Measurements from ENCODE around the gene DHRS1.

Gene DHRS1

DNA sequence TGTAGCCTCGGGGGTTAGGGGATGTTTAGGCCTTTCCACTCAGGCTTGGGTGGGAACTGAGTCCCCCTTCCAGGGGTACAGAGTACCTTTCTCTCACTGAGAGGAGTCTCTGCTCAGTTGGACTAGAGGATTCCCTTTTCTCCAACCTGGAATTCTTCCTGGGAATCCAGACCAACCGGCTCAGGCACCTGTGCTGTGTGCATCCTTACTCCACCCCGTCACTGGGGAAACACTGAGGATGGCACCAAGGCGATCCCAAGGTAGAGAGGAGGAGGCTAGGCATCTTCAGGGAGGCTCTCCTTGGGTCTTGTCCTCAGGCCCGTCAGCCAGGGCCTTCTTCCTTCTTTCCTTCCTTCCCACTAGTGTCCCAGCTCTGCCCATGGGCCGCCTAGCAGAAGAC lies 35.7 kb downstream of the DHRS1 start:
- DNase-seq (ENCODE audit: low spot score), result no peak

GRCh38 chr14:24262821-24263733 lies 36.5 kb downstream of the DHRS1 start, which contains the start of gene TGM1:
Gene TGM1 (minus strand): TSS chr14:24263177. CDS start chr14:24262352, 825 bp downstream.
- DNase-seq (ENCODE audit: low spot score), result no peak

DNA sequence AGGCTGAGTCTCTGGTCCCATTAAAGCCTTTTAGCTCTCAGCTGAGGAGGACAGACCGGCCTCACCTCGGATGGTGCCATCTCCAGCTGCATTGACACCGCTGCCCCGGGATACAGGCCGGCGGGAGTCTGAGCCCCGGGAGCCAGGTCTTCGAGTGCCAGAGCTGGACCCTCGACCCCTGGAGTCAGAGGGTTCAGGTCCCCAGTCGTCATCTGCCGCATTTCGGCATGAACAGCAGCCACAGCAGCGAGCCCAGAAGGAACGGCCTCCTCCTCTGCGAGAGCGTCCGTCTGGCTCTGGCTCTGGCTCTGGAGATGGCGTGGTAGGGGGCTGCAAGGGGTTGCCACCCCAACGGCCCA lies 37.6 kb downstream of the DHRS1 start:
- no peak for DNase-seq (ENCODE audit: low spot score)

DNA sequence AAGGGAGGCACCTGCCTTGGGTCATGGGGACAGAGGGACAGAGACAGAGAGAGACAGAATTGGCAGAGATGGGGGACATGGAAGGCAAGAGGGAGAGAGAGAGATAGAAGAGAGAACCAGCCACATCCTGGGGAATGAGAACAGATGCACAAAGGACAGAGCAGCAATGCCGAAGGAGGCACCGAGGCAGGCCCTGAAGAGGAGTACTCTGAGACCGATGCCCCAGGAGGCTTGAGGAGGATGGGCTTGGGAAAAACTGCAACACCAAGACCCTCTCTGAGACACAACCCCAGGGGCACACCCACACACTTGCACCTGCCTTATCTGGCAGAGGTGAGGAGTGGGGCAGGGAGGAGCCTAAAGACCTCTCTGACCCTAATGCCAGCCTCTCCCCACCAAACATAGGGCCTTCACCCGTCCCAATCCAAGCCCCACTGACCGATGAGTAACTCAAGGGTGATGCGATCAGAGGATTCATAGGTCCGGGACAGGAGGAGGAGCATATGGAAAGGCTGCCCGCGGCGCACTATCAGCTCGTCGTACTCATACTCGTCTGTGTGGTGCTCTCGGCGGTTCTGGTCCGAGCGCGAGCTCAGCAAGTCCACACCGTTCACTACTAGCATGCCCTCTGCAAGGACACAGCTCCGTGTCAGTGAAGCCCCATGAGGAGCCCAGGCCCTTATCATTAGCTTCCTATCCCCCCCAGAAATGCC lies 38.2 kb downstream of the DHRS1 start:
- DNase-seq (ENCODE audit: low spot score), result no peak

- no peak for DNase-seq (ENCODE audit: low spot score)
These were observed 38.8 kb downstream of the DHRS1 start for GRCh38 chr14:24260780-24261157.

- DNase-seq (ENCODE audit: low spot score), result no peak
These were observed 39.4 kb downstream of the DHRS1 start for GRCh38 chr14:24260026-24260779.

DNA sequence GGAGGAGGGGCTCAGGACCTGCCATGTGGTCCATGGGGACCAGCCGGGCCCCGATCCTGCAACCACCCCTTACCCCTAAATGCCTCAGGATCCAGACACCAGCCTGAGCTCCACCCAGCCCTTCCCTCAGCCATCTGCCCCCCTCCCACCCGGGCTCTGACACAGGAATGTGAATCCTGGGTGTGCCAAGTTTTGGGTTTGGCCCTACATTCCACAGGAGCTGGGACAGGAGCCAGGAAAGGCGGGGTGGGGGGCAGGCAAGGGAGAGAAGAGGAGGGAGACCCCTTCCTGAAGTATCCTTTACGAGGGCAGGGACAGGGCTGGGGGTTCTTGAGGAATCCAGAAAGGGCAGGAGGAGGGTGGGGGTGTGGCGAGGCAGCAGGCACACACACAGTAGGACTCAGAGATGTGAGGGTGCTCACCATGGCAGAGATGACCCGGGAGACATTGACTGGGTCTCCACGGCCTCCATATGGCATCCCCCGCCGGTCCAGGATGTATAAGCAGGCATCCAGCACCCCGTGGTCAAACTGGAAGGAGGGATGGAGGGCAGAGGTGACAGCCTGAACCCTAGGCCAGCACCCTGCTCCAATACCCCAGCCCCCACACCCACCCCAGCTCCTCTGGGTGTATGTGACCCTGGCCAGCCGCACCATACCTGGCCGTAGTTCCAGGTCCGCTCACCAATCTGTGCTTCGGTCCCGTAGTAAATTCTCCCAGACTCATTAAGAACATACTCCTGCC lies 40.1 kb downstream of the DHRS1 start:
- no peak for DNase-seq (ENCODE audit: low spot score)

DNA sequence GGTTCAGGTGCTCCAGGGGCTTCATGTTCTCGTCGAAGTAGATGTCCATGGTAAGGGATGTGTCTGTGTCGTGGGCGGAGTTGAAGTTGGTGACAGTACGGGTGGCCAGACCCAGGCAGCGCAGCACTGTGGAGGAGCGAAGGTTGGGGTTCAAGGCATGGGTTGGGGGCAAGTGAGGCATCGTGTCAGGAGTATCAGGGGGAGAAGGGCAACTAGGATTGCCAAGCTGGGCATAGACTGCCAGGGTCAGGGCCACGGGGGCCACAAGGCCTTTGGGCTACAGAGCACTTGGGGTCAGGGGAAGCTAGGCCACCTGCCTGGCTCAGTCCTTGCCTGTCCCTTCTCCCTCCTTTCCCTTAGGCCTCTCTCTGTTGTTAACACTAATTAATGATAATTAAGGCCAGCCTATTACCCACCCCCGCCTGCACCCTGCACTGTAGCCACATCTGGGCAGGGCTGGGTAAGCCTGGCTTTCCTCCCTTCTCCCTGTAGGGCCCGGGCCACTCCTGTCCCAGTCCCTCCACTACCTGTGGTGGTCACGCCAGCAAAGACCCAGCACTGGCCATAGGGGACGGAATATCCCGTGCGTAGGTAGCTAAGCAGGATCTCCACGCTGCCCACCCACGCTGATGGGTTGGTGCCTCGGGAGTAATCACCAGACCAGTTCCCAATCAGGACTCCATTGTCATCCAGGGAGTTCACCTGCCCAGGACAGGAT lies 40.9 kb downstream of the DHRS1 start:
- DNase-seq (ENCODE audit: low spot score), result no peak

DNA sequence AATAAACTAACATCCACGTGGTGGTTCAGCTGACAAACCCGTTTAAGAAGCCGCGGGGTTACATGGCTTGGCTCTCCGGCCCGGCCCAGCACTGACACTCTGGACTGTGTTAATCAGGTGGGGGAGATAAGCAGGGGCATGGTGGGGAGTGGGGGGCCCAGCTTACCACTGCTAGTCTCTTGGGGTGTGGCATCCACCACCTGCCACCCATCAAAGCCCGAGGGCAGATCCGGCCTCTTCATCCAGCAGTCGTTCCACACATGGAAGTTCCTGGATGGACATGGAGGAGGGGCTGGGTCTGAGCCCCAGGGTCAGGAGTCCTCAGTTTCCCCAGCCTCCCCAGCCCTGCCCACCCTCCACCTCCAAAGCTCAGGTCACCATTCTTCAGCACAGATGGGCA lies 41.5 kb downstream of the DHRS1 start:
- no peak for DNase-seq (ENCODE audit: low spot score)

DNA sequence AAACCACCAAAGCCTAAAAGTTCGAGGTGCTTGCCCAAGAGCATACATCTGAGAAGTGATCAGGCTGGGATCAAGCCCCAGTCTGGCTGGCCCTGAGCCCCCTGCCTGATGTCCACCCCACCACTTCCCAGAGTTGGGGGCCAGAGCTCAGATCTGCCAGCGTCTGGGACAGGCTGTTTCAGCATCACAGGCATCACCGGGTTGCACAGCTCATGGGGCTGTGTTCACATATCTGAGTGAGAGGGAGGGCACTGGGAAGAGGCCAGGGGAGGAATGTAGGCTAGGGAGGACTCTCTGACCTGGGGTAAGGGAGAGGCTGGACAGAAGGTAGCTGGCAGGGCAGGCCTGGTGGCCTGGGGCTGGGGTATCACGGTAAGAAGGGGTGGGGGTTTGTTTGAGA lies 42.6 kb downstream of the DHRS1 start:
- no peak for DNase-seq (ENCODE audit: low spot score)

GRCh38 chr14:24255931-24256711 lies 43.5 kb downstream of the DHRS1 start:
- DNase-seq (ENCODE audit: low spot score), result no peak

- no peak for DNase-seq (ENCODE audit: low spot score)
These were observed 44.1 kb downstream of the DHRS1 start for GRCh38 chr14:24255438-24255837.

- DNase-seq (ENCODE audit: low spot score), result no peak
These were observed 44.8 kb downstream of the DHRS1 start for GRCh38 chr14:24254630-24255392.

DNA sequence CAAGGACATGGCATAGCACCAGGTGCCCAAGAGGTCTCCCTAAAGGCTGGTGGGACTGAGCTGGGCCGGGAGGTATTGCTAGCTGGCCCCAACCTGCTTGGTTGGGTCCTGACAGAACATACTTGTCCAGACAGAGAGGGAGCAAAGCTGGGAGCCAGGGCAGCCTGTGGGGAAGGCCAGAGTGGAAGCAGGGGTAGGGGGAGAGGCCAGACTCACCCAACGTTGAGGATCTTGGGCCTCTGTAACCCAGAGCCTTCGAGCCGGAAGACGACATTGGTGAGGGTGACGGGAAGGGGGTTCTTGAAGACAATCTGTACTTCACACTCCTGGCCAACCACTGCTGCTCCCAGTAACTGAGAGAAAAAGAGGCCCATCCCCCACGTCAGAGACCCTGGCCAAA lies 45.6 kb downstream of the DHRS1 start:
- no peak for DNase-seq (ENCODE audit: low spot score)

- no peak for DNase-seq (ENCODE audit: low spot score)
These were observed 47.1 kb downstream of the DHRS1 start for GRCh38 chr14:24252289-24253124.

DNA sequence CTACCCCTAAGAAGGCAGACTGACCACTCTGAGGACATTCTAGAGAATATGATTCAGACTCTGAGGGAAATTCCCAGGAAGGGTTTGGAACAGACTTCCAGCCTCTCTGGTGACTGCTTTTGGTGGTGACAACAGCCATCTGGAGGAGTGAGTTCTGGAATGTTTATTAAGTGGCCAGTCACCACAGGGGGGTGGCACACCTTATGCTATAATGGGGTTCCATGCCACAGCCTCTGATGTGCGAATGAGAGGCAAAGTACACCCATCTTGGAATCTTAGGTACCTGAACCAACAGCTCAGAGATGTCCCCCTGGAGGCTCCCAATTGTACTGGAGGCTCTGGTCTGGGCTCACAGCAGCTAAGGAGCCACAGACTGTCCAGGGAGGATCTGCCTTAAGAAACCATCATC lies 47.7 kb downstream of the DHRS1 start:
- no peak for DNase-seq (ENCODE audit: low spot score)

DNA sequence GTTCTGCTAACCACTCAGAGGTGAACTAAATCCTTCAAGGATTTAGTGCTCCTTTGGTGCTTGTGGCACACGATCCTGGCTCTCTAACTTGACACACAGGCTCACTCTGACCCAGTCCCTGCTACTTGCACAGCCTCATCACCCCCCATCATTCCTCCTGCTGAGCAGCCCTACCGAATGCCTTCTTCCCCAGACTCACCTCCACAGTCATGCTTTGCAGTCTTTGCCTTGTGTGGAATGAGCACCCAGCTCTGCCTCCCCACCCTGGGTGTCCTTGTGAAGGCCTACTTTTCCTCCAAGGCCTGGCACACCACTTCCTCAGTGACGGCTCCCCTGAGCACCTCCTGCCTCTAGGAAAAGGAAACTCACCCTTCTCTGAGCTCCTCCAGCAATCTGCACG lies 49.2 kb downstream of the DHRS1 start:
- no peak for DNase-seq (ENCODE audit: low spot score)

GRCh38 chr14:24249230-24250021 lies 50.2 kb downstream of the DHRS1 start:
- DNase-seq (ENCODE audit: low spot score), result no peak

All from CD4-positive, alpha-beta T cell treated with Interleukin-6 at 100 ng/mL for 8 hours (primary cell).